NCI-H526 treated with DMSO at 0.1 percent for 48 hours (cell line): ENCODE results near the gene RUSF1.

Experiments used
- DNase-seq: peaks from one replicate; lab custom pipeline; 2025; lab: John Stamatoyannopoulos, UW

Gene RUSF1

DNA sequence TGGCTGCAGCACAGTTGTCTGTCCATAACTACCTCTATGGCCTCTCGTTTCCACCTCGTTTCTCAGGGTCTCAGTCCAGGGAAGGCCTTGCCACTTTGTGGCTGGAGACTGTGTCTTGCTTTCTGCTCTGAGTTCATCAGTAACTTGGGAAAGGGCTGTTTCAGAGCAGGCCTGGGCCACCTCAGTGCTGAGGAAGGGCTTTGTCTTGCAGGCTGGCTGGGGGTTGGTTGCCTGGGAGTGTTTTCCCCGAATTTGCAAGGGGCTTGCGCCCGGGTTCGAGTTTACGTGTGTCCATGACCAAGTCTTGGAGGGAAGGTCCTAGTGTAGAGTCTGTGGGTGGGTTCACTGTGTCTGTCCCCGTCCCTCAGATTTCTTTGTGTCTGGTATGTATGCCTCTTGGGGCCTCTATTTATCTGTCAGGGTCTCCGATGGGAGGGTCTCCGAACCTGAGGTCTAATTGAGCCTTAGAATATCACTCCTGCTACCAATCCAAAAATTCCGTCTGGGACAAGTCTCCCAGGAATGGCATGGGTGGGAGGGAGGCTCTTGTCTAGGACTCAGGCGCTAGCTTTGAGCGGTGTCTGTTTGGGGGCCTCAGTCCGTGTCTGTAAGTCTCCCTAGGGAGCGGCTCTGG lies 36.8 kb downstream of the RUSF1 start:
- no peak for DNase-seq

GRCh38 chr16:31470615-31471014 lies 37.6 kb downstream of the RUSF1 start:
- no peak for DNase-seq

- no peak for DNase-seq
Observed at GRCh38 chr16:31467858-31468257, 40.3 kb downstream of the RUSF1 start.

- DNase-seq = no peak
Observed at GRCh38 chr16:31467151-31467773, 40.9 kb downstream of the RUSF1 start.

DNA sequence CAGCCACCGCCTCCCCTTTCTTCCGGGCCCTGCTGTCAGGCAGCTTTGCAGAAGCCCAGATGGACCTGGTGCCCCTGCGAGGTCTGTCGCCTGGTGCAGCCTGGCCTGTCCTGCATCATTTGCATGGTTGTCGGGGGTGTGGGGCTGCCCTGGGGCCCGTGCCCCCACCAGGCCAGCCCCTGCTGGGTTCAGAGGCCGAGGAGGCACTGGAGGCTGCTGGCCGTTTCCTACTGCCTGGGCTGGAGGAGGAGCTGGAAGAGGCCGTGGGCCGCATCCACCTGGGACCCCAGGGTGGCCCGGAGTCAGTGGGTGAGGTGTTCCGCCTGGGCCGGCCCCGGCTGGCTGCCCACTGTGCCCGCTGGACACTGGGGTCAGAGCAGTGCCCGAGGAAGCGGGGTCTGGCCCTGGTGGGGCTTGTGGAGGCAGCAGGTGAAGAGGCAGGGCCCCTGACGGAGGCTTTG lies 41.8 kb downstream of the RUSF1 start:
- DNase-seq = no peak

GRCh38 chr16:31465788-31466370 lies 42.3 kb downstream of the RUSF1 start:
- DNase-seq = no peak

DNA sequence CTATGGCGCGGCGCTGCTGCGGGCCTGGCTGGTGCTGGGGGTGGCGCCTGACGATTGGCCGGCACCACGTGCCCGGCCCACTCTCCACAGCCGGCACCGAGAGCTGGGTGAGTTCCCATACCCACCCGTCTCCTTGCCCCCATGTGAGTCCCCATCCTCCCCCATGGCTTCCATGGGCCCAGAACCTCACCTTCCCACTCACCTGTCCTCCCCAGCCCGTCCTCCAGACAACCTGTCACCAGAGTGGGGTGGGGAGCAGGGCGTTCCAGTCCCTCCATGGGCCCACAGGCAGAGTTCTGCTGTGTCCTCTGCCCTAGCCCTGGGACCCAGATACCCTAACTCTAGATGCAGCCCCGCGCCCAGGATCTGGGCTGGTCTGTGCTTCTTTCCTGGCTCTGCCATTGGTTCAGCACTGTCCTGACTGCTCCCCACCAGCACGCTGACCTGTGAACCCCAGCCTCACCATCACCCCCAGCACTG lies 43.4 kb downstream of the RUSF1 start:
- DNase-seq = no peak

GRCh38 chr16:31464348-31464769 lies 43.8 kb downstream of the RUSF1 start:
- DNase-seq = no peak

DNA sequence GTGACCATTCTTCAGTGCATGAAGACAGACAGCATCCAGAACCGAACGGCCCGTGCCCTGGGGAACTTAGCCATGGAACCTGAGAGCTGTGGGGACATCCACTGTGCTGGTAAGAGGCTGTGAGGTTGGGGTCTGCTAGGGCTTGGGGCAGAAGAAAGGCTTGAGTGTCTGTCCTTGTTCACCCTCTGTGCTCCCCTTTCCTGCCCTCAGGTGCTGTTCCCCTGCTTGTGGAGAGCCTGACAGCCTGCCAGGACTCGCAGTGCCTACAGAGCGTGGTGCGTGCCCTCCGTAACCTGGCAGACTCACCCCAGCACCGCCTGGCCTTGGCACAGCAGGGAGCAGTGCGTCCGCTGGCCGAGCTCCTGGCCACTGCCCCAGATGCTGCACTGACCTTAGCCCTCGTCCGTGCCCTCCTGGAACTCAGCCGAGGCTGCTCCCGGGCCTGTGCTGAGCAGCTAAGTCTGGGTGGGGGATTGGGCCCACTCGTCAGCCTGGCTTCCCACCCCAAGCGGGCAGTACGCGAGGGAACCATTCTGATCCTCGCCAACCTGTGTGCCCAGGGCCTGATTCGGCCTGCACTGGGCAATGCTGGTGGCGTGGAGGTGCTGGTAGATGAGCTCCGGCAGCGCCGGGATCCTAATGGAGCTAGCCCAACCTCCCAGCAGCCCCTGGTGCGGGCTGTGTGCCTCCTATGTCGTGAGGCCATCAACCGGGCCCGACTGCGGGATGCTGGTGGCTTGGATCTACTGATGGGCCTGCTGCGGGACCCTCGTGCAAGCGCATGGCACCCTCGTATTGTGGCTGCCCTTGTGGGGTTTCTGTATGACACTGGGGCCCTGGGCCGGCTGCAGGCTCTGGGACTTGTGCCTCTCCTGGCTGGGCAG lies 46.0 kb downstream of the RUSF1 start:
- DNase-seq = no peak

DNA sequence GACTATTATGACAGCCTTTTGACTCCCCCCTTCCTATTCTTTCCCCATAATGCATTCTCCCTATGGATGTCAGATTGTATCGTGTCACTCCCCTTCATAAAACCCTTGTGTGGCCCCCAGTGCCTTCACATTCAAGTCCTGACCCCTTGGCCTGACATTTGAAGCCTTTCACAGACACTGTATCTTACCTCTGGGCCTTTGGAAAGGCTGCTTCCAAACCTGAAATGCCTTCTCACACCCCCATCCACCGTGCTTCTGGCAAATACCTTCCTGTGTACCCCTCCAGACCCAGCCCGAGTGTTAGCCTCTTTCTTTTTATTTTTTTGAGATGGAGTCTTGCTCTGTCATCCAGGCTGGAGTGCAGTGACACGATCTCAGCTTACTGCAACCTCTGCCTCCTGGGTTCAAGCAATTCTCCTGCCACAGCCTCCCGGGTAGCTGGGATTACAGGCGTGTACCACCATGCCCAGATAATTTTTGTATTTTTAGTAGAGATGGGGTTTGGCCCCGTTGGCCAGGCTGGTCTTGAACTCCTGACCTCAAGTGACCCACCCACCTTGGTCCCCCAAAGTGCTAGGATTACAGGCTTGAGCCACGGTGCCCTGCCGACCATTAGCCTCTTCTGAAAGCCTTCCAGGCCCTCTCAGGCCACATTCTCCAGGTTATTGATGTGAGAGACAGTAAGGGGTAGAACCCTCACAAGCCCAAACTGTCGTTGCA lies 46.8 kb downstream of the RUSF1 start:
- no peak for DNase-seq

DNA sequence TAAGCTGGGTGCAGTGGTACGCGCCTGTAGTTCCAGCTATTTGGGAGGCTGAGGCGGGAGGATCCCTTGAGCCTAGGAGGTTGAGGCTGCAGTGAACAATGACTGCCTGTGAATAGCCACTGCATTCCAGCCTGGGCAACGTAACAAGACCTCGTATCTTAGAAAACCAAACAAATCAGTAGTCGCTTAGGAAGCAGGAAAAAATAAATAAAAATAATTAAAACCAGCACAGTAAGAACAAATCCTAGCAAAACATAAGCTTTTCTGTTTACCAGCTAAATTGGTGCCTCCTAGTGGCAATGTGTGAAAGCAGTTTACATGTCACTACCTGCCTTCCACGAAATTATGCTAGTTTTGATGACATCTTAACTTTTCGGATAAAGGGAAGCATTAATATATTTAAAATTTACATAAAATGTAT lies 47.6 kb downstream of the RUSF1 start:
- DNase-seq = no peak

GRCh38 chr16:31459687-31460581 lies 48.3 kb downstream of the RUSF1 start:
- peak; percentile 96 for DNase-seq

DNA sequence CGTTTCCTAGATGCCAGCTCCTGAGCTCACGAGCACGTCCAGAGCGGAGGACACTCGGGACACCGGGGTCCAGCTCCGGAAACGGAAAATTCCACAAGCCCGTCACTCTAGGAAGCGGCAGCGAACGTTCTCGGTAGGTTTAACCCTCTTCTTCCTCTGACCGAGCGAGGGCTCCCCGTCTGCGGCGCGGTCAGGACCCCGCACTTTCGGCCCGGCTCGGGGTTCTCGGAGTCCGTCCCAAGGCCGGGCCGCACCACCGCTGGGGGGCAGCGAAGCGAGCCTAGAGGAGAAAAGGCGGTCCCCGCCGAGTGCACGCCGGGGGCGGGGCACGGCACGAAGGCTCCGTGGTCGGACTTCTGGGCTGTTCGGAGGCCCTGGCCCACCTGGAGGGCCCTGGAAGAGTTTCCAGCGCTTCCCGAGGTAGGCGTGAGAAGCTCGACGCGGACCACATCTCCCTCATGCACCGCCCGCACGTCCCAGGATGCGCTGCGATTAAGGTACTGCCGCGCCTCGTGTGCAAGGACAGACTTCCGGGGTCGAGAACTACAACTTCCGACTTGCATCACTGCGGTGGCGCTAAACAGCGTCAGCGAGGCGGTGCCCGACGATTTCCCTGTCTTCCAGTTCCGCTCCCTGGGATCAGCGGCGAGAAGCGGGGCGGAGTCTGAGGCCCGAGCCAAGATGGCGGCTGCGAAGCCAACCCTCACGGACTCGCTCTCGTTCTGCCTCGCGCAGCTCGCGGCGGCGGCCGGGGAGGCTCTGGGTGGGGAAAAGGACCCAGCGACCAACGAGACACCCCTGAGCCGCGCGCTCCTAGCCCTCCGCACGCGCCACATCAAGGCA lies 49.1 kb downstream of the RUSF1 start, which contains the start of gene ARMC5:
Gene ARMC5 (plus strand): TSS at position 658 of the 843 bp plus-strand sequence. CDS start 24 bp downstream, at position 682.
- DNase-seq = peak; percentile 95

DNA sequence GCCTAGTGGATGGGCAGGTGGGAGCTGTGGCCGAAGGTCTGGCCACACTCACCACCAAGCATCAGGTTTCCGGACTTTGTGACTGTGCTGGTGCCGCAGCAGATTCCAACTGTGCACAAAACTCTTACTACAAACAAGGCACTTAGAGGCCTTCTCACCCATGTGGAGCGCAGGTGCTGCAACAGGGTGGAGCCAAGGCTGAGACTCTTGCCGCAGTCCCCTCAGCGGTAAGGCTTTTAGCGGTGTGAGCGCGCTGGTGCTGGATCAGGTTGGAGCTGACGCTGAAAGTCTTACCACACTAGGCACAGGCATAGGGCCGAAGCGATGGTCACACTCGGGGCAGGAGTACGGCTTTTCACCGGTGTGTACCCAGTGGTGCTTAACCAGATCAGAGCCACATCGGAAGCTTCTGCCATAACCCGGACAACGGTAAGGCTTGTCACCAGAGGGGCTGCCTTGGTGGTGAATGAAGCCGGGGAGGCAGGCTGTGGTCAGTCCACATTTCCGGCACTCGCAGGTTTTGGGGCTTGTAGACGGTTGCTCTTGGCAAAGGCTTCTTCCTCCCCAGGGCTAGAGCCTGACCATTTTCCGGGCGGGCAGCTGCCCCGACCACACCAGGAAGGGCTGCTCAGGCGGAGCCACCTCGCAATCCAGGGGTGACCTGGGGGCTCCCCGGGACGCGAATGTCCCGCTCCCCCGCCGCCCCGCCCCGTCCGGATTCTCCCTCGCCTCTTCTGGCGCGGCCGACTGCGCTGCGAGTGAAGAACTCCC lies 49.9 kb downstream of the RUSF1 start:
- DNase-seq = peak; percentile 24

- no peak for DNase-seq
Observed at GRCh38 chr16:31456988-31457360, 51.2 kb downstream of the RUSF1 start.

DNA sequence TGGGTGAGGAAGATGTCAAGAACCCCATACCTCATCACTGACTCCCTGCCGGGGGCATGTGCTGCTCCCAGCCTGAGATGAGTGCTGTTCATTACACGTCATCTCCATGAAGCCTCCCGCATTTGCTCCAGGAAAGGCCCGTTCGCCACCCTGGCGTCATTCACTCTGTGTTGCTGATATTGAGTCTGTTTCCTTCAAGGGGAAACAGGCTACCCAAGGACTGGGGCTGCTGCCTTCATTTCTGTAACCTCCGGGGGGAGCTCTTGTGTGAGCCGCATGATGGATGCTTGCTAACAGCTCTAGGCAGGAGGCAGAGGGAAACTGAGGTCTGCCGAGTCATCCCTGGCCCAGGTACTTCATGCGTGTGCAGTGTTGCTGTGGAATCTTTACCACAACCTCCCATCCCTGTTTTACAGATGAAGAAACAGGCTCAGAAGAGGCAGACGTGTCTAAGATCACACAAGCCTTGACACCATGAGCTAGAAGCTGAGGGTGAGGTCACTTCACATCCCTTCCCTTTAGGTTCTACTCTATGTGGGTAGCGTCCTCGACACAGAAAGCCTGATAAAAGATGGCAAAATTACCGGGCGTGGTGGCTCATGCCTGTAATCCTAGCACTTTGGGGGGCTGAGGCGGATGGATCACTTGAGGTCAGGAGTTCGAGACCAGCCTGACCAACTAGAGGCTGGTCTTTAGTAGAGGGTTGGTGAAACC lies 52.4 kb downstream of the RUSF1 start:
- DNase-seq = no peak

DNA sequence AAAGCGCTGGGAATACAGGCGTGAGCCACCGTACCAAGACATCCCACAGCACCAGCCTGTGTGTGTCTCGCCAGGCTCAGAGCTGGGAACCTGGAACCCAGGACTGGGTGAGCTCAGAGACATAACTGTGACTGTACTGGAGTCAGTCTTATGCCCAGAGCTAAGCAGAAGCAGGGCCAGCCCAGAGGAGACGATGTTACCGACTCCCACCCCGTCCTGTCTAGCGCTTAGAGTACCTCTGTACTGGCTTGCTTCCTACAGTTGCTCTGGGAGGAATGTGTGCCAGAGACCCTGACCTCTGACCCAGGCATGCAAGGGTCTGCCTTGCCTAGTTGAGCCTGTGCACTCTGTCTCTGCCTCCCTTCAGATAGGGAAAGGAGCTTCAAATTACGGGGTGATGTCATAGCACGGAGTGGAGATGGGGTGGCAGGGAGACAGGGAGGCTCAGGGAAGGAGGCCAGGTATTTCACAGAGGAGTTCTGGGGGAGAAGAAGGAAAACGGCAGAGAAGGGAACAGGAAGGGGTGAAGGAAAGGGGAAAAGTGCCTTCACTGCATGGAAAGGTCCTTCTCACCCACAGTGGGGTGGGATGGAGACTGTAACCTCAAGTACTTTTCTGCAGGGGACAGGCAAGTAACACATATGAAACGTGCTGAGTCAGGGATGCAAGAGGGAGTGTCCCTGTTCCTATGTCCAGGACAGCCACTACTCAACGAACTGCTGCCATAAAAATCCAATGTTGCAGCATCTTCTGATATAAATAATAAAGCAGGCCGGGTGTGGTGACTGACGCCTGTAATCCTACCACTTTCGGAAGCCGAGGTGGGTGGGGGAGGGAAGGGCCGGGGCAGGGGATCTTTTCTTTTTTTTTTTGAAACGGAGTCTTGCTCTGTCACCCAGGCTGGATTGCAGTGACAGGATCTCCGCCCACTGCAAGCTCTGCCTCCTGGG lies 54.7 kb downstream of the RUSF1 start:
- no peak for DNase-seq
